GM21786 (cell line): Measurements from ENCODE around the gene CCSER2.
"Not testable (repeated sequence)": the region's sequence is repeated elsewhere in the genome, so short reads cannot be mapped to it uniquely, and the experiment has no call there.

Source experiments
- ATAC-seq: cut with Tn5 transposase; IDR thresholded peaks from one replicate; pipeline ENCODE4 v1.9.1; 2021; ENCODE audit not compliant: unreplicated experiment

CCSER2 gene

GRCh38 chr10:84511106-84511505 lies 182.7 kb downstream of the CCSER2 start:
- ATAC-seq: no peak

- ATAC-seq: no peak
Measured at GRCh38 chr10:84511709-84512285, 183.4 kb downstream of the CCSER2 start.

DNA sequence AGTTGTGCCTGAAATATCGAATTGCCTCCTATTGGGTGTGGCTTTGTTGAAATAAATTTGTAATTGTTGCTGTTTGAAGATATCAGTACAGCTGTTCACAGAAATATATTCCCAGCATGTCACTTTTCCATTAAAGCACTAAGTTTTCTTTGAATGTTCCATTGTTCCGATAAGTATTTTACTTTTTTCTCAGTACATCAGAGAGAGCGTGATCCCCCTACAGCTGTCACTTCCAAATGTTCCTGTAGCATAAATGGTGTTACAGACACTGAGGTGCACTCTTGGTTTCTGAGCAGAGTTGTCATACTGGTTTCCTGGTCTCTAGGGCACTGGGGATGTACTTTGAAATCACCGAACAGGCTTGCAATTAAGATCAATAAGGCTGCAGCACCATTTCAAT lies 189.2 kb downstream of the CCSER2 start:
- ATAC-seq: no peak

DNA sequence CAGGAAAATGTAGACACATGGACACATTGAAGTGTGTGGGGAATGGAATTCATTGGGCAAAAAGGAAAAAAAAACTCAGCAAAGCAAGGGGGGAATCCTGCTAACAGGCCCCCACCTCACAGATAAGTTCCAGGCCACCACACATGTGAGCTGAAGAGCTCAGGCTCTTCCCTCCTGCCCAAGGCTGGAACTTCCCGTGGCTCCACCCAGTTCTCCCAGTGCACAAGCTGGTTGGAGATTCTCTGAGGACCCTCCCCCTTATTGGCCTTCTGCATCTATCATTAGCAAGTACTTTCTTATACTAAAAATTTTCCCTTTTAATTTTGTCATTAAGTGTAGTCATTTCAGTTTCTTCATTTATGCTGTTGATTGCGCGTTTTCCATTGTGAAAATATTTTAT lies 190.8 kb downstream of the CCSER2 start:
- ATAC-seq: no peak

GRCh38 chr10:84521013-84521412 lies 192.6 kb downstream of the CCSER2 start:
- ATAC-seq: no peak

GRCh38 chr10:84521468-84521867 lies 193.1 kb downstream of the CCSER2 start:
- no peak for ATAC-seq

GRCh38 chr10:84522612-84523462 lies 194.4 kb downstream of the CCSER2 start:
- ATAC-seq: no peak

DNA sequence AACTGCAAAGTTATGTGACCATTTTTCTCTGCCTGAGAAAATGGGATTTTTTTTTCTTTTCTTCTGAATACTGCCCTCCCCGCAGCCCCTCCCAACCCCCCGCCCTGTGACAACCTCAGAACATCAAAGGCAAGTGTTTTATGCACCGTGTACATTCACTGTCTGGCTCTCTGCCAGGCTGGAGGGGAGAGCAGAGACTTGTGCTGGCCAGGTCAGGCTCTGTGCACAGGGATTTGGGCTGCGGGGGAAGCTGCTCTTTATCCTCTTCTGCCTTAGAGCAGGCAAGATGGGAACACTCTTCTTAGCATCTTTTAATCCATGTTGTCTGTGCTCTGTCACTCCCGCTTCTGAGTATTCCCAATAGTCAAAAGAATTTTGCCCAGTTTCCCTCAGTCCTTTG lies 195.1 kb downstream of the CCSER2 start:
- no peak for ATAC-seq

- ATAC-seq: no peak
Measured at GRCh38 chr10:84524435-84524834, 196.0 kb downstream of the CCSER2 start.

- no peak for ATAC-seq
Measured at GRCh38 chr10:84525120-84525806, 196.9 kb downstream of the CCSER2 start.

DNA sequence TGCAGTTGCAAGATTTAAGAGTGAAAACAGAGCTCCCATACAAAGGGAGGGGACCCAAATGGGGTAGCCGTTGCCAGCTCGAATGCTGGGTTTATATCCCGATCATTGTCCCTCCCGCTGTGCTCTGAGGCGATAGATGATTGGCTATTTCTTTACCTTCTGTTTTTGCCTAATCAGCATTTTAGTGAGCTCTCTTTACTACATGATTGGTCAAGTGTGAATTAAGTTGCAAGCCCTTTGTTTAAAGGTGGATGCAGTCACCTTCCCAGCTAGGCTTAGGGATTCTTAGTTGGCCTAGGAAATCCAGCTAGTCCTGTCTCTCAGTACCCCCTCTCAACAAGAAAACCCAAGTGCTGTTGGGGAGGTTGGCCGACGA lies 197.4 kb downstream of the CCSER2 start:
- not testable (repeated sequence) for ATAC-seq

DNA sequence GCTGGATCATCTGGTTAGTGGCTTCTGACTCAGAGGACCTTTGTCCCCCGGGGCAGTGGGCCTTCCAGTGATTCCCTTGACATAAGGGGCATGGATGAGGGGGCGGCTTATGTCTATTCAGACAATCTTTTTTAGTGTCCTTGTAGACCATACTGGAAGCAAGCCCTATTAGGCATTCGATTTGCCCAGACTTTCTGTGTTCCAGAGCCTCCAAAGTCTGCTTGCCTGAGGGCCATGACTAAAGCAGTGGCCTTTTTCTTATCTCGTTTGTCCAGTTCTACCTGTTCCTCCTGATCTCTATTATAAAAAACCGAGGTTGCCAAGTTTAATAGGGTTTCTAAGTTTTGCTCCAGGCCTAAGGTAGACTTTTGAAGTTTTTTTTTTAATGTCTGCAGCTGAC lies 199.0 kb downstream of the CCSER2 start:
- not testable (repeated sequence) for ATAC-seq

GRCh38 chr10:84528526-84528925 lies 200.1 kb downstream of the CCSER2 start:
- ATAC-seq: not testable (repeated sequence)

DNA sequence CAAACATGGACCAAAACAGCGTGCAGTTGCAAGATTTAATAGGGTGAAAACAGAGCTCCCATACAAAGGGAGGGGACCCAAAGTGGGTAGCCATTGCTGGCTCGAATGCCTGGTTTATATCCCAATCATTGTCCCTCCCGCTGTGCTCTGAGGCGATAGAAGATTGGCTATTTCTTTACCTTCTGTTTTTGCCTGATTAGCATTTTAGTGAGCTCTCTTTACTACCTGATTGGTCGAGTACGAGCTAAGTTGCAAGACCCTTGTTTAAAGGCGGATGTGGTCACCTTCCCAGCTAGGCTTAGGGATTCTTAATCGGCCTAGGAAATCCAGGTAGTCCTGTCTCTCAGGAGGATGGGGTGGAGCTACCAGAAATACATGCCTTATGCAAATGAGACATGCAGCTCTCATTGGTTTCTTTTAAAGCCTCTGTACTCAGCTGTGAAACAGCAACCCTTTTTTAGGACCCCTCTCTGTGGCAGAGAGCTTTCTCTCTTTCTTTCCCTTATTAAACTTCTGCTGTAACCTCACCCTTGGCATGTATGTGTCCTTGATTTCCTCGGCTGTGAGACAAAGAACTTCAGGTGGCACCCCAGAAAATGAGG lies 202.4 kb downstream of the CCSER2 start:
- ATAC-seq: no peak

- ATAC-seq: no peak
Measured at GRCh38 chr10:84531396-84531795, 203.0 kb downstream of the CCSER2 start.

GRCh38 chr10:84534168-84534567 lies 205.8 kb downstream of the CCSER2 start:
- no peak for ATAC-seq

GRCh38 chr10:84537447-84537931 lies 209.1 kb downstream of the CCSER2 start:
- ATAC-seq: peak; percentile 62

DNA sequence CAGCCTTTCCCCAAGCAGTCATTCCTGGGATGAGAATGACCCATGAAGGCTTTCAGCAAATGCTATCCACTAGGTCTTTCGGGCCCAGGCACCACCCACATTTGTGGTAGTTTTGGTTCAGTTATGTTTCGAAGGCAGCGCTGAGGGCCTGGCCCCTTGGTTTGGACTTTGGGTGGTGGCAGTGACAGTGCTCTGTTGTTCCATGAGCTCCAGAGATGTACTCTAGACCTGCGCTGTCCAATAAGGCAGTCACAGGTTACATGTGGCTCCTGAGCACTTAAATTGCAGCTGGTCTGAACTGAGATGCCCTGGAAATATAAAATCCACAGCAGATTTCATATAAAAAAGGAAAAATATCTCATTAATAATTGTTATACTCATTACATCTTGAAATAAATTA lies 209.6 kb downstream of the CCSER2 start:
- ATAC-seq: no peak

- ATAC-seq: no peak
Measured at GRCh38 chr10:84539216-84539615, 210.8 kb downstream of the CCSER2 start.

DNA sequence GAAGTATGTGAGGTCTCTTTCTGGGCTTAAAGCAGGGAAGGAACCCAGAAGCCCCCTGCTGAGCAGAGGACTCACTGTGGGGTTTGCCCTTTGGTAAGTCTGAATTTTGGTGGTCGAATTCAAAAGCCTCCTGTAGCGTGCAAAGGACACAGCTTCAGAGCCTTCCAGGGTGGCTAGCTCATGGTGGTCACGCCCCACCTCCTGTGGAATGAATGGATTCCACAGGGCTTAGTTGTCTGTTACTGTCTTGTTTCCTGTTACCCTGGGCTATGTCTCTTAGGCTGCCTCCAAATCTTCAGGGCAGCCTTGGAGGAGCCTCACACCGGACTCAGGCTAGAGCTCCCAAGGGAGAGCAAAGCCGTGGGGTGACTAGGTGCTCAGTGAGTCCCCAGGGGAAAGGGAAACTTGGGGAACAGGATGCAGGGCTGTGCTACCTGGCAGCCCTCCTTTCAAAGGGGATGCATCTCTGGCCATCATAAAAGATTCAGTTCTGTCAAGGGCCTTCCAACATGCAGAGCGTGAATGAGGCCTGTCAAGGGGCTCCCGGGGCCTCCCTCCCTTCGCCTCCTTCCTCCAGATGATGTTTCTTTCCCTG lies 211.7 kb downstream of the CCSER2 start:
- peak; percentile 11 for ATAC-seq
